Colonic mucosa (tissue), 4 donors: ENCODE measurements around the gene CAMK1D. TPM values are rescaled to one million over a fixed set of nuclear protein-coding genes. Genes with fewer than 3 reads are reported as not detected.

Source experiments
- DNase-seq: peaks from one replicate; pipeline ENCODE4 v3.0.0-alpha.2; 2020
- H3K27ac ChIP-seq: fragments of 200-600 bp; one replicate; pipeline ENCODE4 v1.8.0; 2021
- H3K27me3 ChIP-seq: fragments of 200-600 bp; one replicate; pipeline ENCODE4 v1.8.0; 2021
- H3K36me3 ChIP-seq: fragments of 200-600 bp; one replicate; pipeline ENCODE4 v1.8.0; 2021
- H3K4me1 ChIP-seq: fragments of 200-600 bp; one replicate; pipeline ENCODE4 v1.8.0; 2021; ENCODE audit warnings: mild to moderate bottlenecking
- H3K4me3 ChIP-seq: fragments of 200-600 bp; one replicate; pipeline ENCODE4 v1.8.0; 2021
- H3K9ac ChIP-seq, 2 donors: one replicate each; pipeline ENCODE4 v1.7.0; 2013; ENCODE audit warnings: control low read depth in 2 of 2, low read depth in 2 of 2, low read length in 2 of 2
- H3K9me3 ChIP-seq: fragments of 200-600 bp; one replicate; pipeline ENCODE4 v1.8.0; 2021
- intact Hi-C: fragments of 100-400 bp; cut with DNase I; formaldehyde crosslinking; loops from one replicate; pipeline ENCODE4 v1.14.1; 2022
- total RNA-seq, 2 donors: library from RNA; stranded (reverse); fragmentation: NEBNext Ultra II Directional in 1 of 2; extraction: Animal tissue kit (Norgen Biotek cat#: 25700) in 1 of 2; gene quantifications; one replicate each; pipeline ENCODE4 v1.2.1, GENCODE V29; 2021
- TF ChIP-seq, protein P1 (sequence below): fragments of 200-600 bp; IDR thresholded peaks from one replicate; pipeline ENCODE4 v1.8.0; 2022; ENCODE audit warnings: antibody characterized with exemption, mild to moderate bottlenecking
- donor health status: healthy.
- donor health status: DM: no; HTN: no; CAD: no.
- donor health status: DM: no; HTN: no; CAD: no.

Gene CAMK1D
- total RNA-seq, 2 donors from 2014 or later = 21.3 to 29.7 TPM

DNA sequence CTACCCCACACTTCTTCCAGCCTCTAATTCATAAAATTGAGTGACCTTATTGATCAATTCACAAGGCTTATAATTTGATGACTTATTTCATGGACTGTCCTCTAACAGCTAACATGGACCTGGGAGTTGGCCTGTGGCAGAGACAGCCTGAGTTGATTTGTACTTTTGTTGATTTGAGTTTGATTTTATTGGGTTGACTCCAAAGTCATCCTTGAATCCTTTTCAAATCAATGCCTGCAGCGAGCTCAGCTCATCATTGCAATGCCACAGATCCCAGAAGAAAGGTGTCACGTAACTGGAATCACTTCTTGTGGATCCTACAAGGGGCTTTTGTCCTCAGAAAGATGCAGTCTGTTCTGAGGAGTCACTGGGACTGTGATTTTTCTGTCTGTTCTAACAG, 138.0 kb downstream of the CAMK1D start:
- Histone ChIP-seq H3K9ac (no peak overlapping the region), H3K4me3 (no peak overlapping the region), H3K27ac (no peak overlapping the region), H3K27me3 (no peaks in the 10 kb centered on the region), H3K4me1 (peaks cover 8% of the 10 kb centered on the region), H3K9me3 (no peaks in the 10 kb centered on the region), H3K36me3 (no peaks in the 10 kb centered on the region)
- intact Hi-C loops = no loop called here
- DNase-seq = no peak
- TF ChIP-seq, protein P1, sequence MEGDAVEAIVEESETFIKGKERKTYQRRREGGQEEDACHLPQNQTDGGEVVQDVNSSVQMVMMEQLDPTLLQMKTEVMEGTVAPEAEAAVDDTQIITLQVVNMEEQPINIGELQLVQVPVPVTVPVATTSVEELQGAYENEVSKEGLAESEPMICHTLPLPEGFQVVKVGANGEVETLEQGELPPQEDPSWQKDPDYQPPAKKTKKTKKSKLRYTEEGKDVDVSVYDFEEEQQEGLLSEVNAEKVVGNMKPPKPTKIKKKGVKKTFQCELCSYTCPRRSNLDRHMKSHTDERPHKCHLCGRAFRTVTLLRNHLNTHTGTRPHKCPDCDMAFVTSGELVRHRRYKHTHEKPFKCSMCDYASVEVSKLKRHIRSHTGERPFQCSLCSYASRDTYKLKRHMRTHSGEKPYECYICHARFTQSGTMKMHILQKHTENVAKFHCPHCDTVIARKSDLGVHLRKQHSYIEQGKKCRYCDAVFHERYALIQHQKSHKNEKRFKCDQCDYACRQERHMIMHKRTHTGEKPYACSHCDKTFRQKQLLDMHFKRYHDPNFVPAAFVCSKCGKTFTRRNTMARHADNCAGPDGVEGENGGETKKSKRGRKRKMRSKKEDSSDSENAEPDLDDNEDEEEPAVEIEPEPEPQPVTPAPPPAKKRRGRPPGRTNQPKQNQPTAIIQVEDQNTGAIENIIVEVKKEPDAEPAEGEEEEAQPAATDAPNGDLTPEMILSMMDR = no peak

DNA sequence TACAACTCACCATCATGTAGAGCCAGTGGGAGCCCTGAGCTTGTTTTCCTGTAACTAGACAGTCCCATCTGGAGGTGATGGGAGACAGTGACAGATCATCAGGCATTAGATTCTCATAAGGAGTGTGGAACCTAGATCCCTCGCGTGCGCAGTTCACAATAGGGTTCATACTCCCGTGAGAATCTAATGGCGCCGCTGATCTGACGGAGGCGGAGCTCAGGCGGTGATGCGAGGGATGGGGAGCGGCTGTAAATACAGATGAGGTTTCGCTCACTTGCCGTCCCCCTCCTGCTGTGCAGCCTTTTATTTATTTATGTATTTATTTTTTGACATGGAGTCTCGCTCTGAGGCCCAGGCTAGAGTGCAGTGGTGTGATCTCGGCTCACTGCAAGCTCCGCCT, 139.3 kb downstream of the CAMK1D start:
- no peaks in the 10 kb centered on the region for H3K36me3 ChIP-seq
- H3K27ac ChIP-seq = no peak overlapping the region
- no peak for DNase-seq
- H3K9ac ChIP-seq = no peak overlapping the region
- H3K4me1 ChIP-seq = peaks cover 8% of the 10 kb centered on the region
- no peak overlapping the region for H3K4me3 ChIP-seq
- no peaks in the 10 kb centered on the region for H3K9me3 ChIP-seq
- intact Hi-C loops = no loop called here
- H3K27me3 ChIP-seq = no peaks in the 10 kb centered on the region
- TF ChIP-seq, protein P1 = no peak

GRCh38 chr10:12489357-12489756, 140.0 kb downstream of the CAMK1D start:
- H3K4me3 ChIP-seq = no peak overlapping the region

GRCh38 chr10:12489806-12490205, 140.5 kb downstream of the CAMK1D start:
- TF ChIP-seq, protein P1 = no peak
- H3K36me3 ChIP-seq = no peaks in the 10 kb centered on the region
- no peak overlapping the region for H3K27ac ChIP-seq
- H3K4me3 ChIP-seq = no peak overlapping the region
- H3K4me1 ChIP-seq = peaks cover 8% of the 10 kb centered on the region
- H3K9ac ChIP-seq = no peak overlapping the region
- intact Hi-C loops = no loop called here
- H3K9me3 ChIP-seq = no peaks in the 10 kb centered on the region
- DNase-seq = peak; percentile 33
- no peaks in the 10 kb centered on the region for H3K27me3 ChIP-seq

More at GRCh38 chr10:12489357-12489756, 140.0 kb downstream of the CAMK1D start:
- Histone ChIP-seq H3K9me3 (no peaks in the 10 kb centered on the region), H3K27ac (no peak overlapping the region), H3K4me1 (peaks cover 8% of the 10 kb centered on the region), H3K27me3 (no peaks in the 10 kb centered on the region), H3K9ac (no peak overlapping the region), H3K36me3 (no peaks in the 10 kb centered on the region)
- intact Hi-C loops = no loop called here
- TF ChIP-seq, protein P1 = no peak
- peak; percentile 52 for DNase-seq

- H3K9me3 ChIP-seq = no peaks in the 10 kb centered on the region
- H3K4me1 ChIP-seq = no peaks in the 10 kb centered on the region
- H3K36me3 ChIP-seq = no peaks in the 10 kb centered on the region
- H3K4me3 ChIP-seq = no peak overlapping the region
- TF ChIP-seq, protein P1 = no peak
- H3K9ac ChIP-seq = no peak overlapping the region
- H3K27ac ChIP-seq = no peak overlapping the region
- DNase-seq = no peak
- no peaks in the 10 kb centered on the region for H3K27me3 ChIP-seq
- intact Hi-C loops = no loop called here
These were observed 141.6 kb downstream of the CAMK1D start for GRCh38 chr10:12490963-12491362.

DNA sequence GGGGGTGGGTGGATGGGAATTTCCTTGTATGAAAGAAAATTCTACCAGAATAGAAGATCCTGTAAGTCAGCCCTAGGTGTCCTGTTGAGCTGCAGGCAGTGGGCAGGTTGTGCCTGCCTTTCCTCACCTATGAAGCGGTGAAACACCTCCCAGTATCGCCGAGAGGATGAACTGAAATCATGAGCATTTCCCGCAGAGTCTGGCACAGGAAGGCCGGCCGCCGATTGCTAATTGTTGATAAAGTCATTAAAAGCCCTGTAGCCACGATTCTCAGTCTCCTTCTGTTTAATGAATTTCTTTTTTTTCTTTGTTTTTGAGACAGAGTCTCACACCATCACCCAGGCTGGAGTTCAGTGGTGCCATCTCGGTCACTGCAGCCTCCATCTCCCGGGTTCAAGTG, 142.1 kb downstream of the CAMK1D start:
- Histone ChIP-seq H3K27me3 (no peaks in the 10 kb centered on the region), H3K4me3 (no peak overlapping the region), H3K4me1 (no peaks in the 10 kb centered on the region), H3K27ac (no peak overlapping the region), H3K9me3 (no peaks in the 10 kb centered on the region), H3K9ac (no peak overlapping the region), H3K36me3 (no peaks in the 10 kb centered on the region)
- TF ChIP-seq, protein P1 = no peak
- DNase-seq = no peak
- intact Hi-C loops = no loop called here
